ENCODE measurements around the gene SMOC2. TPM values are rescaled to one million over a fixed set of nuclear protein-coding genes. Genes with fewer than 3 reads are reported as not detected.
"Not testable (repeated sequence)": the region's sequence is repeated elsewhere in the genome, so short reads cannot be mapped to it uniquely, and the experiment has no call there.

The SMOC2 gene
- total and polyA plus RNA-seq, 2 donors (not counting 1 experiment from before 2014, with no cell fraction given): 0.37 TPM; not detected in 1

- H3K79me2 ChIP-seq (ENCODE audit: control insufficient read depth, insufficient read depth, low read length): no peaks in the 10 kb centered on the region
Observed at GRCh38 chr6:168676552-168677322, 235.8 kb downstream of the SMOC2 start.

GRCh38 chr6:168677323-168677781 is 236.4 kb downstream of the SMOC2 start:
- H3K27me3 Mint-ChIP-seq; intact Hi-C loops (cut with micrococcal nuclease); H3K4me1 Mint-ChIP-seq; H3K4me3 Mint-ChIP-seq; H3K27me3 ChIP-seq (replicated peaks in 1 of 4; ENCODE audit: control extremely low read depth in 1 of 4, control insufficient read depth in 3 of 4, insufficient read depth in 4 of 4, low read length in 3 of 4); CTCF ChIA-PET; H4K20me1 ChIP-seq (ENCODE audit: control insufficient read depth, insufficient read depth, low read length, poor library complexity, severe bottlenecking); ATAC-seq (ENCODE audit: low read depth); H3K27ac ChIP-seq (ENCODE audit: low read length in 2 of 2); H3K9ac ChIP-seq (ENCODE audit: low read length); DNase-seq; H3K4me1 ChIP-seq (ENCODE audit: control insufficient read depth in 2 of 2, insufficient read depth in 2 of 2, low read length in 2 of 2); H3K4me2 ChIP-seq (replicated peaks; ENCODE audit: low read depth, low read length, poor library complexity, severe bottlenecking); H3K27ac Mint-ChIP-seq; POLR2A ChIA-PET; H3K4me3 ChIP-seq (ENCODE audit: control extremely low read depth in 1 of 5, extremely low read depth in 1 of 5, insufficient read depth in 1 of 5, low read depth in 2 of 5, low read length in 4 of 5); H3K9me3 Mint-ChIP-seq (ENCODE audit: insufficient read depth); H3K36me3 ChIP-seq (replicated peaks in 1 of 2; ENCODE audit: control extremely low read depth in 1 of 2, control insufficient read depth in 1 of 2, extremely low read depth in 1 of 2, insufficient read depth in 2 of 2, low read length in 1 of 2); H3K79me2 ChIP-seq (ENCODE audit: control insufficient read depth, insufficient read depth, low read length); H2AFZ ChIP-seq (ENCODE audit: insufficient read depth, low read depth, low read length, poor library complexity, severe bottlenecking): not testable (repeated sequence)
- 62% methylated on average over 3 of the region's 6 CpGs for WGBS (ENCODE audit: insufficient coverage)
- H3K9me3 ChIP-seq (ENCODE audit: control extremely low read depth in 1 of 3, control insufficient read depth in 2 of 3, insufficient read depth in 1 of 3, low read length in 2 of 3): peaks cover 0 to 11% (median 0%) of the 10 kb centered on the region in 3 donors

More at GRCh38 chr6:168676552-168677322, 235.8 kb downstream of the SMOC2 start:
- no peaks in the 10 kb centered on the region for H3K27me3 Mint-ChIP-seq
- H3K27ac Mint-ChIP-seq: no peak overlapping the region
- no peak overlapping the region for H3K9ac ChIP-seq (ENCODE audit: low read length)
- H3K9me3 ChIP-seq (ENCODE audit: control extremely low read depth in 1 of 3, control insufficient read depth in 2 of 3, insufficient read depth in 1 of 3, low read length in 2 of 3): peaks cover 0 to 11% (median 0%) of the 10 kb centered on the region in 3 donors
- no peaks in the 10 kb centered on the region for H3K9me3 Mint-ChIP-seq (ENCODE audit: insufficient read depth)
- no peaks in the 10 kb centered on the region for H3K4me1 Mint-ChIP-seq
- H3K4me1 ChIP-seq (ENCODE audit: control insufficient read depth in 2 of 2, insufficient read depth in 2 of 2, low read length in 2 of 2): no peaks in the 10 kb centered on the region
- H3K27ac ChIP-seq (ENCODE audit: low read length in 2 of 2): no peak overlapping the region
- H3K4me3 ChIP-seq (ENCODE audit: control extremely low read depth in 1 of 5, extremely low read depth in 1 of 5, insufficient read depth in 1 of 5, low read depth in 2 of 5, low read length in 4 of 5): no peak overlapping the region
- 78% methylated on average over 16 of the region's 16 CpGs for WGBS (ENCODE audit: insufficient coverage)
- H3K4me2 ChIP-seq (replicated peaks; ENCODE audit: low read depth, low read length, poor library complexity, severe bottlenecking): no peak overlapping the region
- ChIA-PET POLR2A (no interaction called here), CTCF (no interaction called here)
- H3K27me3 ChIP-seq (replicated peaks in 1 of 4; ENCODE audit: control extremely low read depth in 1 of 4, control insufficient read depth in 3 of 4, insufficient read depth in 4 of 4, low read length in 3 of 4): no peaks in the 10 kb centered on the region
- intact Hi-C loops (cut with micrococcal nuclease): no loop called here
- no peaks in the 10 kb centered on the region for H4K20me1 ChIP-seq (ENCODE audit: control insufficient read depth, insufficient read depth, low read length, poor library complexity, severe bottlenecking)
- no peak overlapping the region for H2AFZ ChIP-seq (ENCODE audit: insufficient read depth, low read depth, low read length, poor library complexity, severe bottlenecking)
- H3K4me3 Mint-ChIP-seq: no peak overlapping the region
- no peak for DNase-seq
- TF ChIP-seq CTCF (IDR thresholded peaks at IDR 0.05) (no peak), EZH2 (IDR thresholded peaks at IDR 0.05; ENCODE audit: borderline replicate concordance, insufficient read depth, low read depth, low read length, poor library complexity, severe bottlenecking) (no peak)
- no peak for ATAC-seq (ENCODE audit: low read depth)
- H3K36me3 ChIP-seq (replicated peaks in 1 of 2; ENCODE audit: control extremely low read depth in 1 of 2, control insufficient read depth in 1 of 2, extremely low read depth in 1 of 2, insufficient read depth in 2 of 2, low read length in 1 of 2): no peaks in the 10 kb centered on the region

Data from B cell (primary cell).